ENCODE measurements around the gene NPIPA2. TPM values are rescaled to one million over a fixed set of nuclear protein-coding genes. Genes with fewer than 3 reads are reported as not detected.
"Not testable (repeated sequence)": the region's sequence is repeated elsewhere in the genome, so short reads cannot be mapped to it uniquely, and the experiment has no call there.

Gene NPIPA2
- total RNA-seq = 1 to 10 TPM in 4 of 6 donors, under 1 TPM in 2; 0.50 to 2.6 (median 1.8) TPM
- 1 to 10 TPM; 4.4 to 6.1 TPM for polyA plus RNA-seq

DNA sequence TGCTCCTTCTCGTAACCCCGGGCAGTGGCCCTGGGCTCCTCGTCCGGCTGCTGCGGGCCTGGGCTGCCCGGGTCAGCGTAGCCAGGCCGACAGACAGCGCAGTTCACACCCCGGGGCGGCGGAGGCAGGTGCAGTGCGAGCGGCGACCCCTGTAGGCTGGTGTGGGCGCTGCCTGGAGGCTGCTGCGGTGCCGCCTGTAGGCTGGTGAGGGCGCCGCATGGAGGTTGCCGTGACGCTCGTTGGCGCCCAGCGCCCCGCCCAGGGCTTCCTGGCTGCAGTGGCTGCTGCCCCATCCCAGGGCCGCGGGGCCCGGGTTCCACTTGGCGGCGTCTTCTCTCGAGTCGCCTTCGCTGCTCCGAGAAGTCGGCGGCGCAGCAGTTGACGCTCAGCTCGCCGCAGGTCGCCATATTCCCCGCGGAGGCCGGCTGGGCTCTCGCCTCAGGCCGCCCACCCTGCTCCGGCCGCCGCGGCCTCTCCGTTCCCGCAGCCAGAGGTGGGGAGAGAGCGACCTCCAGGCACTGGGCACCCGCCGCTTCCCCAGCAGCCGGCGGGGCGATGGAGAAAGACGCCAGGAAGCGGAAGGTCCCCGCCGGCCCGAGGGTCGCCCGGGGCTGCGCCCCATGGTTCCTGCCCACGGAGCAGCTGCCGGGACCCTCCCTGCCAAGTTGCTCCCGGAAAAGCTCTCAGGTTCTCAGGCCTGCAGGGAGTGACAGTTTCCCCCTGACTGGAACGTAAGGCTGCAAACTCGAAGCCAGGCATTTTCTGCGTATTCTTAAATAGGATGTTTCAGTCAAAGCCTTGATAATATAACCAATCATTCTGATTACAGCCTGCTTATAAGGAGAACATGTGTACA lies at the start of gene NPIPA2:
Gene NPIPA2 (plus strand): TSS at position 261 of the 856 bp plus-strand sequence. CDS start 5,533 bp downstream, outside the sequence.
- FAIRE-seq; DNase-seq; H3K27ac ChIP-seq; H3K4me3 ChIP-seq; intact Hi-C loops (cut with DNase I); H3K4me1 ChIP-seq; H3K36me3 ChIP-seq; H3K9me3 ChIP-seq; H3K27me3 ChIP-seq: not testable (repeated sequence)
- ATAC-seq = peak; percentile 96 to 99 (median 98)
- no CpG with 5 or more reads among the region's 73 CpGs for WGBS, 2 donors

DNA sequence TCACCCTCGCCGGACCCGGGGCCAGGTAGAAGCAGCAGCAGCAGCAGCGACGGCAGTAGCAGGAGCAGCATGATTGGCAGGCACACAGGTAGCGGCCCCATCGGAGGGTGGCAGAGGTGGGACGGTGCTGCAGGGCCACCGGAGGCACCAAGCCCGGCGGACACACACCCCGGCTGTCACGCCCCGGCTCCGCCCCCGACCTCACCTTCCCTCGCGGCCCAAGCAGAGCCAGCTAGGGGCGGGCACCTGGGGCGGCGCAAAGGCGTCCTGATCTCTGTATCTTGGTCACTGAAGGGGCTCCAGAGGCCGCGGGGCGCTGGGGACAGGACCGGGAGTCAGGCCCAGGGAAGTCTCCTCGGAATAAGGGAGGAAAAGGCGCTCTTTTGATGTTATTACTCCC lies 48.2 kb upstream of the NPIPA2 start, which contains the start of gene PLA2G10:
Gene PLA2G10 (minus strand): TSS at position 180 of the 400 bp plus-strand sequence. CDS start 79 bp downstream, at position 101.
- intact Hi-C loops (cut with DNase I); FAIRE-seq; DNase-seq; H3K4me1 ChIP-seq; H3K36me3 ChIP-seq; H3K27ac ChIP-seq; H3K4me3 ChIP-seq; H3K9me3 ChIP-seq; H3K27me3 ChIP-seq: not testable (repeated sequence)
- peak; percentile 63 to 82 (median 69) for ATAC-seq
- no CpG with 5 or more reads among the region's 28 CpGs for WGBS, 2 donors

DNA sequence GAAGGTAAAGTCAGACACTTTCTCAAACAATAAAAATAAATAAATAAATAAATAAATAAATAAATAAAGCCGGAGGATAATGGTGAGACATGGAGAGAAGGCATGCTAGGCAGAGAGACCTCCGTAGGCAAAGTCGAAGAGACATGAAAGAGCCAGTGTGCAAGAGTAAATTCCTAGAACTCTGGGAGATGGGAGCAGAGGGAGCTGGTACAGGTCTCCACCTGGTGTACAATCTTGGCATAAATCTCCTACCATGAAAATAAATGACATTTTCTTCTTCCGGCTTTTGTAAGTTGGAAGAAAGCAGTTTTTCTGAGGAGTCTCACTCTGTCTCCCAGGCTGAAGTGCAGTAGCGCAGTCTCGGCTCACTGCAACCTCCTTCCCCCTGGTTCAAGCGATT lies 40.5 kb upstream of the NPIPA2 start:
- H3K4me3 ChIP-seq; H3K36me3 ChIP-seq; H3K27me3 ChIP-seq; FAIRE-seq; intact Hi-C loops (cut with DNase I); H3K9me3 ChIP-seq; H3K4me1 ChIP-seq; H3K27ac ChIP-seq; DNase-seq: not testable (repeated sequence)
- 22 to 35% methylated on average over 2 of the region's 7 CpGs for WGBS, 2 donors
- ATAC-seq = peak; percentile 25 to 60 (median 50)

DNA sequence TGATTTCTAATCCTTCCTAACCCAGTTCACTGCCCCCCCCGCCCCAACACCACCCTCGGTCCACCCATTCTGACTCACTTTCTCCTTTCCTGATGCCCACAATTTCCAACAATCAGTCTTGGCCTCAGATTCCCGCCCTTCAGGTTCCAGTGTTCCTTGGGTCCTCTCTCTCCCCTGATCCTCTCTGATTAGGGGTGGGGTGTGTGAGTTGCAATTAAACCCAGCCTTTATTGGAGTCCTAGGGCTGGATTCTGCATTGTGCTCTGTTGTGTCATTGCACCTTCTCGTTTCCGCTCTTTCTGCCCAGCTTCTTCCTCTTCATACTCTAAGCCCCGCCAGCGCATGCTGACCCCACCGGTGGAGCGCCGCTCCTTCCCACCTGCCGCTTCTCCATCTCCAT lies 39.7 kb upstream of the NPIPA2 start:
- H3K4me3 ChIP-seq; FAIRE-seq; H3K27me3 ChIP-seq; H3K4me1 ChIP-seq; H3K36me3 ChIP-seq; intact Hi-C loops (cut with DNase I); H3K27ac ChIP-seq; DNase-seq; ATAC-seq; H3K9me3 ChIP-seq: not testable (repeated sequence)
- WGBS, 2 donors = no CpG with 5 or more reads among the region's 11 CpGs

DNA sequence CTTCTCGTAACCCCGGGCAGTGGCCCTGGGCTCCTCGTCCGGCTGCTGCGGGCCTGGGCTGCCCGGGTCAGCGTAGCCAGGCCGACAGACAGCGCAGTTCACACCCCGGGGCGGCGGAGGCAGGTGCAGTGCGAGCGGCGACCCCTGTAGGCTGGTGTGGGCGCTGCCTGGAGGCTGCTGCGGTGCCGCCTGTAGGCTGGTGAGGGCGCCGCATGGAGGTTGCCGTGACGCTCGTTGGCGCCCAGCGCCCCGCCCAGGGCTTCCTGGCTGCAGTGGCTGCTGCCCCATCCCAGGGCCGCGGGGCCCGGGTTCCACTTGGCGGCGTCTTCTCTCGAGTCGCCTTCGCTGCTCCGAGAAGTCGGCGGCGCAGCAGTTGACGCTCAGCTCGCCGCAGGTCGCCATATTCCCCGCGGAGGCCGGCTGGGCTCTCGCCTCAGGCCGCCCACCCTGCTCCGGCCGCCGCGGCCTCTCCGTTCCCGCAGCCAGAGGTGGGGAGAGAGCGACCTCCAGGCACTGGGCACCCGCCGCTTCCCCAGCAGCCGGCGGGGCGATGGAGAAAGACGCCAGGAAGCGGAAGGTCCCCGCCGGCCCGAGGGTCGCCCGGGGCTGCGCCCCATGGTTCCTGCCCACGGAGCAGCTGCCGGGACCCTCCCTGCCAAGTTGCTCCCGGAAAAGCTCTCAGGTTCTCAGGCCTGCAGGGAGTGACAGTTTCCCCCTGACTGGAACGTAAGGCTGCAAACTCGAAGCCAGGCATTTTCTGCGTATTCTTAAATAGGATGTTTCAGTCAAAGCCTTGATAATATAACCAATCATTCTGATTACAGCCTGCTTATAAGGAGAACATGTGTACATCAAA lies 38.9 kb upstream of the NPIPA2 start, which contains the start of gene NPIPA3:
Gene NPIPA3 (plus strand): TSS at position 256 of the 856 bp plus-strand sequence. CDS start 5,533 bp downstream, outside the sequence.
- H3K4me3 ChIP-seq; FAIRE-seq; H3K4me1 ChIP-seq; H3K27me3 ChIP-seq; intact Hi-C loops (cut with DNase I); H3K27ac ChIP-seq; H3K36me3 ChIP-seq; DNase-seq; H3K9me3 ChIP-seq: not testable (repeated sequence)
- no CpG with 5 or more reads among the region's 73 CpGs for WGBS, 2 donors
- ATAC-seq = peak; percentile 96 to 100 (median 98)

DNA sequence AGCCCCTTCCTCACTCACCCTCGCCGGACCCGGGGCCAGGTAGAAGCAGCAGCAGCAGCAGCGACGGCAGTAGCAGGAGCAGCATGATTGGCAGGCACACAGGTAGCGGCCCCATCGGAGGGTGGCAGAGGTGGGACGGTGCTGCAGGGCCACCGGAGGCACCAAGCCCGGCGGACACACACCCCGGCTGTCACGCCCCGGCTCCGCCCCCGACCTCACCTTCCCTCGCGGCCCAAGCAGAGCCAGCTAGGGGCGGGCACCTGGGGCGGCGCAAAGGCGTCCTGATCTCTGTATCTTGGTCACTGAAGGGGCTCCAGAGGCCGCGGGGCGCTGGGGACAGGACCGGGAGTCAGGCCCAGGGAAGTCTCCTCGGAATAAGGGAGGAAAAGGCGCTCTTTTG lies 9.1 kb upstream of the NPIPA2 start:
- peak; percentile 54 to 80 (median 71) for ATAC-seq
- H3K4me1 ChIP-seq; H3K36me3 ChIP-seq; DNase-seq; H3K27ac ChIP-seq; FAIRE-seq; H3K27me3 ChIP-seq; intact Hi-C loops (cut with DNase I); H3K4me3 ChIP-seq; H3K9me3 ChIP-seq: not testable (repeated sequence)
- WGBS, 2 donors = no CpG with 5 or more reads among the region's 28 CpGs

DNA sequence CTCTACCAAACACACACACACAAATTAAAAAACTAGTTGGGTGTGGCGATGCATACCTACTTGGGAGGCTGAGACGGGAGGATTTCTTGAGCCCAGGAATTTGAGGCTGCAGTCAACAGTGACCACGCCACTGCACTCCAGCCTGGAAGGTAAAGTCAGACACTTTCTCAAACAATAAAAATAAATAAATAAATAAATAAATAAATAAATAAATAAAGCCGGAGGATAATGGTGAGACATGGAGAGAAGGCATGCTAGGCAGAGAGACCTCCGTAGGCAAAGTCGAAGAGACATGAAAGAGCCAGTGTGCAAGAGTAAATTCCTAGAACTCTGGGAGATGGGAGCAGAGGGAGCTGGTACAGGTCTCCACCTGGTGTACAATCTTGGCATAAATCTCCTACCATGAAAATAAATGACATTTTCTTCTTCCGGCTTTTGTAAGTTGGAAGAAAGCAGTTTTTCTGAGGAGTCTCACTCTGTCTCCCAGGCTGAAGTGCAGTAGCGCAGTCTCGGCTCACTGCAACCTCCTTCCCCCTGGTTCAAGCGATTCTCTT lies 1.4 kb upstream of the NPIPA2 start:
- H3K36me3 ChIP-seq; intact Hi-C loops (cut with DNase I); H3K4me1 ChIP-seq; FAIRE-seq; H3K27me3 ChIP-seq; DNase-seq; H3K4me3 ChIP-seq; H3K9me3 ChIP-seq; H3K27ac ChIP-seq: not testable (repeated sequence)
- peak in 3 of 4 donors; percentile 54 to 61 (median 54) for ATAC-seq
- WGBS, 2 donors = 22% methylated on average over 1 of the region's 10 CpGs; no CpG with 5 or more reads in 1 of the 2 donors

DNA sequence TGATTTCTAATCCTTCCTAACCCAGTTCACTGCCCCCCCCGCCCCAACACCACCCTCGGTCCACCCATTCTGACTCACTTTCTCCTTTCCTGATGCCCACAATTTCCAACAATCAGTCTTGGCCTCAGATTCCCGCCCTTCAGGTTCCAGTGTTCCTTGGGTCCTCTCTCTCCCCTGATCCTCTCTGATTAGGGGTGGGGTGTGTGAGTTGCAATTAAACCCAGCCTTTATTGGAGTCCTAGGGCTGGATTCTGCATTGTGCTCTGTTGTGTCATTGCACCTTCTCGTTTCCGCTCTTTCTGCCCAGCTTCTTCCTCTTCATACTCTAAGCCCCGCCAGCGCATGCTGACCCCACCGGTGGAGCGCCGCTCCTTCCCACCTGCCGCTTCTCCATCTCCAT lies 539 bp upstream of the NPIPA2 start:
- WGBS, 2 donors = no CpG with 5 or more reads among the region's 11 CpGs
- H3K9me3 ChIP-seq; DNase-seq; H3K27me3 ChIP-seq; H3K4me3 ChIP-seq; ATAC-seq; FAIRE-seq; H3K27ac ChIP-seq; H3K36me3 ChIP-seq; intact Hi-C loops (cut with DNase I); H3K4me1 ChIP-seq: not testable (repeated sequence)

DNA sequence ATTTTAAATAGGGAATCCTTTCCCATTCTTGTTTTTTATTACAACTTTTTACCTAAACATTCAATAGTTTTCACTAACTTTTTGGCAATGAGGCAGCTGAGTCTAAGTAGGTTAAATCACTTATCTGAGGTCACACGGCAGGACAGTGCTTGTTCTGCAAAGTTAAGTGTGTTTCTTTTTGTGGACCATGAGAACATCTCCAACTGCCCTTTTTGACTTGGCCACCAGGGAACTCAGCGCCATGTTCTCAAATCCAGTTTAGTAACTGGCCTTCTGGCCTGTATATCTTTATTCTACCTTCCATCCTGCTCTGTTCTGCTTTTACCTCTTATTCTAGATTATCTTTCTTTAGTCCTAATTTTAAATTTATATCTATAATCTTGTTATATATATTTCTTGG lies 31.3 kb downstream of the NPIPA2 start:
- H3K4me3 ChIP-seq; H3K27ac ChIP-seq; H3K36me3 ChIP-seq; H3K4me1 ChIP-seq; FAIRE-seq; DNase-seq; H3K9me3 ChIP-seq; H3K27me3 ChIP-seq; ATAC-seq; intact Hi-C loops (cut with DNase I): not testable (repeated sequence)
- no CpG with 5 or more reads among the region's 2 CpGs for WGBS, 2 donors

DNA sequence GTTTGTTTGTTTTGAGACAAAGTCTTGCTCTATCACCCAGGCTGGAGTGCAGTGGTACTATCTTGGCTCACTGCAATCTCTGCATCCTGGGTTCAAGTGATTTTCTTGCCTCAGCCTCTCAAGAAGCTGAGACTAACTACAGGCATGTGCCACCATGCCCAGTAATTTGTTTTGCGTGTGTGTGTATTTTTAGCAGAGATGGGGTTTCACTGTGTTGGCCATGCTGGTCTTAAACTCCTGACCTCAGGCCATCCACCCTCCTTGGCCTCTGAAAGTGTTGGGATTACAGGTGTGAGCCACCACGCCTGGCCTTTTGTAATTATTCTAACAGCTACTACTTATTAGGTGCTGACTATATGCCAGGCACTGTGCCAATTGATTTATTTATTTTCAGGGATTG lies 33.3 kb downstream of the NPIPA2 start:
- H3K4me3 ChIP-seq; ATAC-seq; H3K4me1 ChIP-seq; FAIRE-seq; intact Hi-C loops (cut with DNase I); H3K27ac ChIP-seq; H3K36me3 ChIP-seq; DNase-seq; H3K9me3 ChIP-seq; H3K27me3 ChIP-seq: not testable (repeated sequence)
- 89 to 94% methylated on average over 1 of the region's 2 CpGs for WGBS, 2 donors

DNA sequence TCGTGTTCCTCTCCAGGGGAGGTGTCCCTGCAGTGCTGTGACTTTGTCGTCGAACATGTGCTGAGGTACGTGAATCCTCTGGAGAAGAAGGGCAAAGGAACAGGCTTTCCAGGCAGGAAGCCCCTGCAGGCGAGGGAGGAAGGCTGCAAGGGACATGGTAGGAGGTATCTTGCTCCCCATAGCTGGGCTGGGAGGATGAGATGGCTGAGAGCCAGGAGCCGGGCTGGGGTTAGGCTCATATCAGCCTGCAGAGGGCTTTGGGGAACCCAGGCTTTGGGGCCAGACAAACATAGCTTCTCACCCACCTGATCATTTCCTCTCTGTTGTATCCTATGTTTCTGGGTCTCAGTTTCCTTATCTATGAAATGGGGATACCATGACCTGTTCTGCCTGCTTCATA lies 34.4 kb downstream of the NPIPA2 start:
- H3K4me3 ChIP-seq; ATAC-seq; H3K9me3 ChIP-seq; H3K27me3 ChIP-seq; DNase-seq; intact Hi-C loops (cut with DNase I); H3K27ac ChIP-seq; H3K36me3 ChIP-seq; H3K4me1 ChIP-seq; FAIRE-seq: not testable (repeated sequence)
- WGBS, 2 donors = no CpG with 5 or more reads among the region's 6 CpGs
